ENCODE data around the gene ABHD12B.

GRCh38 chr14:50917449-50917848, 45.6 kb downstream of the ABHD12B start:
- TF ChIP-seq CTCF (IDR thresholded peaks at IDR 0.05) (no peak), EP300 (IDR thresholded peaks at IDR 0.05) (no peak)

All from gastroesophageal sphincter (tissue), 3 donors.